GM18870 (cell line): ENCODE results near the gene S1PR4.
"Not testable (repeated sequence)": the region's sequence is repeated elsewhere in the genome, so short reads cannot be mapped to it uniquely, and the experiment has no call there.

ENCODE experiments used
- ATAC-seq: cut with Tn5 transposase; IDR thresholded peaks from one replicate; pipeline ENCODE4 v1.9.1; 2021; ENCODE audit warnings: moderate library complexity; ENCODE audit not compliant: unreplicated experiment

The S1PR4 gene

DNA sequence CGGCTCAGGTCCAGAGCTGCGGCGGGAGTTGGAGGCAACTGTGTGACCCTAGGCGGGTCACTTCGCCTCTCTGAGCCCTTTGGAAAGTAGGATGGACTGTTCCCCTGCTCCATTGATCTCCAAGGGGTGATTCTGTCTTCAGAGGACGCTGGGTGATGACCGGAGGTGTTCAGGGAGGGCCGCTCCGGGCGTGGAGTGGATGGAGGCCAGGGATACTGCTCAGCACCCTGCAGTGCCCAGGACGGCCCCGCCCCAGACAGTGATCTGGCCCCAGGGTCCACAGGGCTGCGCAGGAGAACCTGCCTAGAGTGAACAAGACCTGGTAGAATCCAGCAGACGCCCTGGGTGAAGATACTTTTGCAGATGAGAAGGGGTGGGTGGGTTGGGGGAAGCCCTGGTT is 14.1 kb downstream of the S1PR4 start:
- ATAC-seq: no peak

GRCh38 chr19:3193256-3194105 is 14.9 kb downstream of the S1PR4 start:
- no peak for ATAC-seq

DNA sequence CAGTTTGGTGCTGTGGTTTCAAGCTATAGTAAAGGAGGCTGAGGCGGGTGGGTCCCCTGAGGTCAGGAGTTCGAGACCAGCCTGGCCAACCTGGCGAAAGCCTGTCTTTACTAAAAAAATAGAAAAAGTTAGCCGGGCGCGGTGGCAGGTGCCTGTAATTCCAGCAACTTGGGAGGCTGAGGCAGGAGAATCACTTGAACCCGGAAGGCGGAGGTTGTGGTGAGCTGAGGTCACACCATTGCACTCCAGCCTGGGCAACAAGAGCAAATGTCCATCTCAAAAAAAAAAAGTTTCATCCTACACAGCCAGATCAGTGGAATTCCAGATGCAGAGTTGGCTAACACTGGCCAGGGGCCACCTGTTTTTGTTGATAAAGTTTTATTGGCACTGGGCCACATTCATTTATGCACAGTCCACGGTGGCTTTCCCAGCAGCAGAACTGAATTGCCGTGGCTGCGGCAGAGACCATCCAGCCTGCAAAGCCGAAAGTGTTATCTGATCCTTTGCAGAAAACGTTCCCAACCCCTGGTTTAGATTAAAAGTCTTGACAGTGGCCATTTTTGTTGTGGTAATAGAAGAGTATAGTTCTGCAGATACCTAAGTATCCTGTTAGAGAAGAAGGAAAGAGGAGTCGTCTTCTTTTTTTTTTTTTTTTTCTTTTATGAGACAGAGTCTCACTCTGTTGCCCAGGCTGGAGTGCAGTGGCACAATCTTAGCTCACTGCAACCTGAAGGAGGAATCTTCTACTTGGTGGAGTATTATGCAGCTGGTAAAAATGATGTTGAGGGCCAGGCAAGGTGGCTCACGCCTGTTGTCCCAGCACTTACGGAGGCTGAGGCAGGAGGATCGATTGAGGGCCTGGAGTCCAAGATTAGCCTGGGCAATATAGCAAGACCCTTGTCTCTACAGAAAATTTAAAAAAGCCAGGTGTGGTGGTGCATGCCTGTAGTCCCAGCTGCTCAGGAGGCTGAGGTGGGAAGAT is 15.8 kb downstream of the S1PR4 start:
- no peak for ATAC-seq

GRCh38 chr19:3196064-3196932 is 17.7 kb downstream of the S1PR4 start:
- no peak for ATAC-seq

DNA sequence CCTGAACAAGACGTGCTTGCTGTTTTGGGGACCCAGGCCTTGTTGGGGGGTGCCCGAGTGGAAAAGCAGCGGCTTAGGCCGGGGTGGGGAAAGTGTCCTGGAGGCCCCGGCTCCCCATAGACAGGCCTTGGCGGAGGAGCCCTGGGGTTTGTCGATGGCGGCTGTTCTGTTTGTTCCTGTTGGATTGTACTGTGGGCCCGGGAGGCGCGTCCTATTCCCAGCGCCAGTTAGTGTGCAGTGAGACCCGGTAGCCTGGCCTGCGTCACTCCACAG is 18.3 kb downstream of the S1PR4 start:
- no peak for ATAC-seq

DNA sequence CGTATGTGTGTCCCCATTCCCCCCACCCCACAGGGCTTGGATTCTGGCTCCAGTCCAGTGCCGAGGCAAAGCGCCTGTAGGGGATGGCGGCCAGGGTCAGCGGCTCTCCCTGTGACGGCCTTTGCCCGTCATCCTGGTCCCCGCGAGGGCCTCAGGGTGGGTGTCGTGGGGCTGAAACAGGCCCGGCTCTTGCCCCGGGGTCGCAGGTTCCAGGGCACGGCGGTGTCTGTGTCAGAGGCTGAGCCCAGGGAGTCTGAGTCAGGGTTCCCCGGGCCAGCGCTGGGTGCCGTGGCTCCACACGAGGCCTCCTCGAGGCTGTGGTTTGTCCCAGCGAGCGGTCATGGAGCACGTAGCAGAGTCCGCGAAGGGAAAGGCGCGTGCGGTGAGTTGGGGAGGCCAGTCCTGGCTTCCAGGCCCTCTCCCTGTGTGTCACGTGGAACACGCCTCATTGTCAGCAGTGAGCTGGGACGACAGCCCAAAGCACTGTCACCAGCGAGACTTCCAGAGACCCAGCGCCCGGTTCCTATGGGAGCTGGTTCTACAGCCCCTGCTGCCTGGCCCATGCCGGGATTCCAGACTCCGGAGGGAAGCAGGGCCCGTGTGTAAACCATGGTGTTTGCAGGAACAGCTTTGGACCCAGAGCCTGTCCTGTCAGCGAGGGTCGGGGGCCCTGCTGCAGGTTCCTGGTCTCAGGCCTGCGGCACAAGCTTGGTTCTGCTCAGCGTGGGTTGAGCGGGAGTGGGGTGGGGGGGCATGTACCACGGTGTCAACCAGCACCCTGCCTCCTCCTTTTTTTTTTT is 20.5 kb downstream of the S1PR4 start:
- no peak for ATAC-seq

- ATAC-seq: no peak
These were observed 22.6 kb downstream of the S1PR4 start for GRCh38 chr19:3201072-3201700.

DNA sequence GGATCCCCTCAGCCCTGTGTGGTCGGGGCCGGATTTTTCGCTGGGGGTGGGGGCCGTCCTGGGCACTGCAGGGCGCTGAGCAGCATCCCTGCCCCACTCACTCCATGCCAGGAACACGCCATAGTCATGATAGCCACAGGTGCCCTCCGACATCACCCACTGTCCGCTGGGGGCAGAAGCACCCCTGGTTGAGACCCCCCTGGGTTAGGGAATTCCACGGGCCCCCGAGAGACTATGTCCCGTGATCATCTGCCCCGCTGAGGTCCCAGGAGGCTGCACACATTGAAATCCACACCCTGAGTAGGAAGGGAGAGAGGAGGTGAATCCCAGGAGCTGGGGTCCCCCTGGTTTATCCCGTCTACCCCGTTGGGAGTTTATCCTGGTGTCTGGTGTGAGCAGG is 23.3 kb downstream of the S1PR4 start:
- no peak for ATAC-seq

- no peak for ATAC-seq
These were observed 23.8 kb downstream of the S1PR4 start for GRCh38 chr19:3202346-3202745.

- not testable (repeated sequence) for ATAC-seq
These were observed 24.3 kb downstream of the S1PR4 start for GRCh38 chr19:3202895-3203294.

DNA sequence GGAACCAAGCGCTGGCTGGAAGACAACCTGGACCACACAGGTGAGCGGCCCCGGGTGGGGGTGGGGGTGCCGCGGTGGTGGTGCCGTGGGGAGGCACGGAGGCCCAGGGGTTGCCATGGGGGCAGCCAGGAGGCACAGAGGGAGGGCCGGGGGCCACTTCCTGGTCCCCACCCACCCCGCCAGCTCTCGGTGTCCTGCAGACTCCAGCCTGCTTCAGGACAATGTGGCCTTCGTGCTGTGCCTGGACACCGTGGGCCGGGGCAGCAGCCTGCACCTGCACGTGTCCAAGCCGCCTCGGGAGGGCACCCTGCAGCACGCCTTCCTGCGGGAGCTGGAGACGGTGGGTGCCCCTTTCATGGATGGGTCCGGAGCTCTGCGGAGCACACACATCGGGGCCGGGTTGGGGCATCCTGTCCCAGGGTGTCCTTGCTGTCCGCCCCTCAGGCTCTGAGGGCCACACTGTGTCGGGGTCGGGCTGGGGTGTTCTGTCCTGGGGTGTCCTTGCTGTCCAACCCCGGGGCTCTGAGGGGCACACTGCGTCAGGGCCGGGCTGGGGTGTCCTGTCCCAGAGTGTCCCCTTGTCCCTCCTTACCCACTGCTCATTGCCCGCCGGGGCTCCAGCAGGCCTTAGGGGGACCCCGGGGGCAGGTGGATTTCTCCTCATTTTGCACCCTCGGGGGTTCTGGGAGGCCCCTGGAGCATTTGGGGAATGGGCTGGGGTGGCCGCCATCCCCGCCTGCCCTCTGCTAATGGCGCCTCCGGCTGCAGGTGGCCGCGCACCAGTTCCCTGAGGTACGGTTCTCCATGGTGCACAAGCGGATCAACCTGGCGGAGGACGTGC is 25.5 kb downstream of the S1PR4 start:
- no peak for ATAC-seq

DNA sequence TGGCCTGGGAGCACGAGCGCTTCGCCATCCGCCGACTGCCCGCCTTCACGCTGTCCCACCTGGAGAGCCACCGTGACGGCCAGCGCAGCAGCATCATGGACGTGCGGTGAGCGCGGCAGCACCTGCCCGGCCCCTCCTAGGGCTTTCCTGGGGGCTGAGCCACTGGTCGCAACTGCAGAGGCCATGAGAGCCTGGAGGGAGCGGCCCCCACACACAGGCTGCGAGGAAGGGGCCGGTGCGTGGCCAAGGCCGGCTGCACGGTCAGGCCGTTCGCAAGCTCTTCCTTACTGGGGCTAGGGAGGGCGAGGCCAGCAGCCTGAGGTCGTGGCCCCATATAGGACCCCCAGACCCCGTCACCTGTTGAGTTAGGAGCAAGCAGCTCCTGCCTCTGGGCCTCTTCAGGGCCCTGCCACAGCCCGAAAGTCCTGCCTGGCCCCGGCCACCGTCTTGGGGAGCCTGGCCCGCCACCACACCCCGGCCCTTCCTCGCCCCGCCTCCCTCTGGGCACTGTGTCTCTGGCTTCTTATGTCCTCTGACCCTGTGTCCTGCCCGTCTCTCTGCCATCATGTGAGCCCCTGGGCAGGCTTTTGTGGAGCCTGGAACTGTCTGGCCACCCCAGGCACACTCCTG is 26.2 kb downstream of the S1PR4 start:
- ATAC-seq: no peak

GRCh38 chr19:3206216-3206953 is 27.8 kb downstream of the S1PR4 start:
- no peak for ATAC-seq

DNA sequence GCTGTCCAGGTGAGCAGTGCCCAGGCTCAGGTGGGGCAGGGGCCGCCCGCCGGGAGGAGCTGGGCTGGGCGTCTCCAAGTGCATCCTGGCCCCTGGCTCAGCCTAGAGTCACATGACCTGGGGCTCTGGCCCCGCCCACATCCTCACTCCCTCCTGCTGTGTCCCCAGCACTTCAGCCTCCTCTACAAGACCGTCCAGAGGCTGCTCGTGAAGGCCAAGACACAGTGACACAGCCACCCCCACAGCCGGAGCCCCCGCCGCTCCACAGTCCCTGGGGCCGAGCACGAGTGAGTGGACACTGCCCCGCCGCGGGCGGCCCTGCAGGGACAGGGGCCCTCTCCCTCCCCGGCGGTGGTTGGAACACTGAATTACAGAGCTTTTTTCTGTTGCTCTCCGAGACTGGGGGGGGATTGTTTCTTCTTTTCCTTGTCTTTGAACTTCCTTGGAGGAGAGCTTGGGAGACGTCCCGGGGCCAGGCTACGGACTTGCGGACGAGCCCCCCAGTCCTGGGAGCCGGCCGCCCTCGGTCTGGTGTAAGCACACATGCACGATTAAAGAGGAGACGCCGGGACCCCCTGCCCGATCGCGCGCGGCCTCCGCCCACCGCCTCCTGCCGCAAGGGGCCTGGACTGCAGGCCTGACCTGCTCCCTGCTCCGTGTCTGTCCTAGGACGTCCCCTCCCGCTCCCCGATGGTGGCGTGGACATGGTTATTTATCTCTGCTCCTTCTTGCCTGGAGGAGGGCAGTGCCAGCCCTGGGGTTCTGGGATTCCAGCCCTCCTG is 29.1 kb downstream of the S1PR4 start:
- no peak for ATAC-seq

- no peak for ATAC-seq
These were observed 30.0 kb downstream of the S1PR4 start for GRCh38 chr19:3208317-3209207.
